Sigmoid colon (tissue), 4 donors: ENCODE results near the gene CCDC127.
"Not testable (repeated sequence)": the region's sequence is repeated elsewhere in the genome, so short reads cannot be mapped to it uniquely, and the experiment has no call there.

Experiments used
- CTCF ChIP-seq, 4 experiments: fragments of 450-650 bp in 3 of 4; fragments of 200-600 bp in 1 of 4; IDR thresholded peaks; one replicate each; pipeline ENCODE4 v1.5.1; 2016 to 2019; ENCODE audit warnings: antibody characterized with exemption in 4 of 4, mild to moderate bottlenecking in 3 of 4, moderate library complexity in 2 of 4
- EP300 ChIP-seq, 4 donors: sonication (generic); formaldehyde crosslinking; IDR thresholded peaks; one replicate each; pipeline ENCODE4 v1.6.1; 2017; ENCODE audit warnings: antibody characterized with exemption in 4 of 4
- POLR2AphosphoS5 ChIP-seq, 4 donors: sonication (generic); formaldehyde crosslinking; IDR thresholded peaks; one replicate each; pipeline ENCODE4 v1.6.1; 2017; ENCODE audit warnings: antibody characterized with exemption in 4 of 4

- not testable (repeated sequence) for TF ChIP-seq POLR2AphosphoS5, CTCF, EP300 (IDR thresholded peaks at IDR 0.05)
These were observed 25.9 kb upstream of the CCDC127 start for GRCh38 chr5:243683-244367.
